Measurements from ENCODE around the gene SLC46A3.
"Not testable (repeated sequence)": the region's sequence is repeated elsewhere in the genome, so short reads cannot be mapped to it uniquely, and the experiment has no call there.

SLC46A3 gene

GRCh38 chr13:28697441-28697840 is 21.3 kb downstream of the SLC46A3 start:
- H3F3A ChIP-seq (ENCODE audit: control insufficient read depth, insufficient read depth), result no peaks in the 10 kb centered on the region
- H3K9me2 ChIP-seq (replicated peaks; ENCODE audit: control insufficient read depth, low read length), result no peaks in the 10 kb centered on the region
- H4K20me1 ChIP-seq (ENCODE audit: control insufficient read depth, insufficient read depth, low read depth, low read length), result no peaks in the 10 kb centered on the region
- H3K27ac ChIP-seq (ENCODE audit: low read depth, low read length), result no peak overlapping the region
- TF ChIP-seq EZH2phosphoT487 (IDR thresholded peaks at IDR 0.05; ENCODE audit: borderline replicate concordance, low read length), result no peak
- no peak for TF ChIP-seq CTCF (IDR thresholded peaks at IDR 0.05; ENCODE audit: low read depth, low read length, poor library complexity, severe bottlenecking)
- H3K79me2 ChIP-seq (ENCODE audit: control insufficient read depth, low read length), result no peaks in the 10 kb centered on the region
- no peaks in the 10 kb centered on the region for H3K27me3 ChIP-seq (ENCODE audit: control insufficient read depth, low read length)
- H3K9me3 ChIP-seq (ENCODE audit: control insufficient read depth, insufficient read depth, low read length), result no peaks in the 10 kb centered on the region
- H3K36me3 ChIP-seq (ENCODE audit: control insufficient read depth, low read length), result peaks cover 3% of the 10 kb centered on the region; the same call in 1 of the 2 replicates
- no peak overlapping the region for H3K4me2 ChIP-seq (ENCODE audit: low read length)
- no peak overlapping the region for H3K4me3 ChIP-seq (ENCODE audit: low read length)
- no peaks in the 10 kb centered on the region for H3K4me1 ChIP-seq (ENCODE audit: control insufficient read depth, low read length)

- H3K9me2 ChIP-seq (replicated peaks; ENCODE audit: control insufficient read depth, low read length); H4K20me1 ChIP-seq (ENCODE audit: control insufficient read depth, insufficient read depth, low read depth, low read length); H3K27ac ChIP-seq (ENCODE audit: low read depth, low read length); H3K9me3 ChIP-seq (ENCODE audit: control insufficient read depth, insufficient read depth, low read length); H3K4me2 ChIP-seq (ENCODE audit: low read length); H3K36me3 ChIP-seq (ENCODE audit: control insufficient read depth, low read length); H3K4me3 ChIP-seq (ENCODE audit: low read length); H3K4me1 ChIP-seq (ENCODE audit: control insufficient read depth, low read length); H3K79me2 ChIP-seq (ENCODE audit: control insufficient read depth, low read length); H3K27me3 ChIP-seq (ENCODE audit: control insufficient read depth, low read length); H3F3A ChIP-seq (ENCODE audit: control insufficient read depth, insufficient read depth): not testable (repeated sequence)
These were observed 24.9 kb downstream of the SLC46A3 start for GRCh38 chr13:28693605-28694491.

- no peak overlapping the region for H3K4me3 ChIP-seq (ENCODE audit: low read length)
- H3K4me1 ChIP-seq (ENCODE audit: control insufficient read depth, low read length), result no peaks in the 10 kb centered on the region
- H4K20me1 ChIP-seq (ENCODE audit: control insufficient read depth, insufficient read depth, low read depth, low read length), result no peaks in the 10 kb centered on the region
- H3K79me2 ChIP-seq (ENCODE audit: control insufficient read depth, low read length), result no peaks in the 10 kb centered on the region
- H3K9me3 ChIP-seq (ENCODE audit: control insufficient read depth, insufficient read depth, low read length), result no peaks in the 10 kb centered on the region
- H3K36me3 ChIP-seq (ENCODE audit: control insufficient read depth, low read length), result no peaks in the 10 kb centered on the region
- TF ChIP-seq CTCF (IDR thresholded peaks at IDR 0.05; ENCODE audit: low read depth, low read length, poor library complexity, severe bottlenecking) (no peak), EZH2phosphoT487 (IDR thresholded peaks at IDR 0.05; ENCODE audit: borderline replicate concordance, low read length) (no peak)
- H3K9me2 ChIP-seq (replicated peaks; ENCODE audit: control insufficient read depth, low read length), result no peaks in the 10 kb centered on the region
- H3K27ac ChIP-seq (ENCODE audit: low read depth, low read length), result no peak overlapping the region
- no peak overlapping the region for H3K4me2 ChIP-seq (ENCODE audit: low read length)
- H3K27me3 ChIP-seq (ENCODE audit: control insufficient read depth, low read length), result no peaks in the 10 kb centered on the region
- H3F3A ChIP-seq (ENCODE audit: control insufficient read depth, insufficient read depth), result no peaks in the 10 kb centered on the region; the same call in 1 of the 2 replicates
These were observed 32.9 kb downstream of the SLC46A3 start for GRCh38 chr13:28685892-28686291.

GRCh38 chr13:28685114-28685513 is 33.7 kb downstream of the SLC46A3 start:
- Histone ChIP-seq H3K36me3 (ENCODE audit: control insufficient read depth, low read length) (no peaks in the 10 kb centered on the region), H4K20me1 (ENCODE audit: control insufficient read depth, insufficient read depth, low read depth, low read length) (no peaks in the 10 kb centered on the region), H3K27ac (ENCODE audit: low read depth, low read length) (no peak overlapping the region), H3K4me1 (ENCODE audit: control insufficient read depth, low read length) (no peaks in the 10 kb centered on the region), H3K9me3 (ENCODE audit: control insufficient read depth, insufficient read depth, low read length) (no peaks in the 10 kb centered on the region), H3K9me2 (replicated peaks; ENCODE audit: control insufficient read depth, low read length) (no peaks in the 10 kb centered on the region), H3K4me3 (ENCODE audit: low read length) (no peak overlapping the region), H3K79me2 (ENCODE audit: control insufficient read depth, low read length) (no peaks in the 10 kb centered on the region), H3F3A (ENCODE audit: control insufficient read depth, insufficient read depth) (peaks cover 5% of the 10 kb centered on the region; the same call in 1 of the 2 replicates), H3K4me2 (ENCODE audit: low read length) (no peak overlapping the region), H3K27me3 (ENCODE audit: control insufficient read depth, low read length) (no peaks in the 10 kb centered on the region)
- TF ChIP-seq CTCF (IDR thresholded peaks at IDR 0.05; ENCODE audit: low read depth, low read length, poor library complexity, severe bottlenecking) (no peak), EZH2phosphoT487 (IDR thresholded peaks at IDR 0.05; ENCODE audit: borderline replicate concordance, low read length) (no peak)

Data from DOHH2 (cell line).